H1 (cell line): Measurements from ENCODE around the gene SH2D4B. TPM values are rescaled to one million over a fixed set of nuclear protein-coding genes. Genes with fewer than 3 reads are reported as not detected.

Source experiments
- ASH2L ChIP-seq: fragments of 200-600, 300-600 bp; sonication (generic); IDR thresholded peaks from one replicate; pipeline ENCODE4 v1.7.1; 2017; ENCODE audit warnings: low read length
- polyA plus RNA-seq, 7 experiments: library from polyadenylated mRNA; depleted of rRNA in 3 of 7; stranded (reverse) in 5 of 7; unstranded in 2 of 7; fragments of >200 nt in 5 of 7; fragments of 200-250 nt in 2 of 7; gene quantifications; 1 replicate in 5 of 7; 2 replicates in 1 of 7; 4 replicates in 1 of 7; pipeline versions ENCODE4 v1.2.1 to v1.2.3, GENCODE V29; 2011 to 2013; ENCODE audit warnings: missing spikeins in 2 of 7, mixed read lengths in 2 of 7
- total RNA-seq: library from RNA; stranded (reverse); fragmentation: NEBNext Ultra II Directional; extraction: Animal tissue kit (Norgen Biotek cat#: 25700); gene quantifications from 2 replicates; pipeline ENCODE4 v1.2.1, GENCODE V29; 2021

Gene SH2D4B
- total and polyA plus RNA-seq, 2 of the 8 experiments (the other 6 are each of a cell fraction or from before 2014, with no cell fraction given): 0.06 to 0.13 TPM

GRCh38 chr10:80581469-80581835, 43.8 kb downstream of the SH2D4B start (continued):
- TF ChIP-seq ASH2L: no peak
- TF ChIP-seq, all 59 proteins: peak for 0
